NCI-H226 (cell line): ENCODE data around the gene RPTN.
A peak's percentile ranks its signal among the peaks of the same experiment; 100 is the strongest.

Experiments used
- DNase-seq: peaks from one replicate; pipeline ENCODE4 v3.0.0-alpha.2; 2015

RPTN gene, protein sequence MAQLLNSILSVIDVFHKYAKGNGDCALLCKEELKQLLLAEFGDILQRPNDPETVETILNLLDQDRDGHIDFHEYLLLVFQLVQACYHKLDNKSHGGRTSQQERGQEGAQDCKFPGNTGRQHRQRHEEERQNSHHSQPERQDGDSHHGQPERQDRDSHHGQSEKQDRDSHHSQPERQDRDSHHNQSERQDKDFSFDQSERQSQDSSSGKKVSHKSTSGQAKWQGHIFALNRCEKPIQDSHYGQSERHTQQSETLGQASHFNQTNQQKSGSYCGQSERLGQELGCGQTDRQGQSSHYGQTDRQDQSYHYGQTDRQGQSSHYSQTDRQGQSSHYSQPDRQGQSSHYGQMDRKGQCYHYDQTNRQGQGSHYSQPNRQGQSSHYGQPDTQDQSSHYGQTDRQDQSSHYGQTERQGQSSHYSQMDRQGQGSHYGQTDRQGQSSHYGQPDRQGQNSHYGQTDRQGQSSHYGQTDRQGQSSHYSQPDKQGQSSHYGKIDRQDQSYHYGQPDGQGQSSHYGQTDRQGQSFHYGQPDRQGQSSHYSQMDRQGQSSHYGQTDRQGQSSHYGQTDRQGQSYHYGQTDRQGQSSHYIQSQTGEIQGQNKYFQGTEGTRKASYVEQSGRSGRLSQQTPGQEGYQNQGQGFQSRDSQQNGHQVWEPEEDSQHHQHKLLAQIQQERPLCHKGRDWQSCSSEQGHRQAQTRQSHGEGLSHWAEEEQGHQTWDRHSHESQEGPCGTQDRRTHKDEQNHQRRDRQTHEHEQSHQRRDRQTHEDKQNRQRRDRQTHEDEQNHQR

DNA sequence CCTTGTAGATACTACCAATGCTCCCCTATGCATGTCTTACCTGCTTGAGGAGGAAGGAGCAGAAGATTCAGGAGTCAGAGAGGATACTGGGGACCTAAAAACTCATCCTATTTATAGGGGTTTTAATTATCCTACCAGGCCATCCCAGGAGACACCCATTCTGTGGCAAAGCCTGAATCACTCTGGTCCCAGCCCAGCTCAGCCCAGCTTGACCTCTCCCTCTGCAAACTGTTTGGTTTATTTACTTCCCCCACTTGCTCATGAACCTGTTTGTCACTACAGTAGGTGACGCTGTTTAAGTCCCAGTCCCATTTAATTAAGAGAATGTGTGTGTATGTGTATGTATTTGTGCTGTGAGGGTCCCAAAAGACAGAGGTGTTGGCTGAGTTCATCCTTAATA lies at the start of gene RPTN:
Gene RPTN, minus strand, starts transcription at position 85 of the 400 bp plus-strand sequence. CDS start 1,339 bp downstream, outside the sequence.
- DNase-seq: no peak

DNA sequence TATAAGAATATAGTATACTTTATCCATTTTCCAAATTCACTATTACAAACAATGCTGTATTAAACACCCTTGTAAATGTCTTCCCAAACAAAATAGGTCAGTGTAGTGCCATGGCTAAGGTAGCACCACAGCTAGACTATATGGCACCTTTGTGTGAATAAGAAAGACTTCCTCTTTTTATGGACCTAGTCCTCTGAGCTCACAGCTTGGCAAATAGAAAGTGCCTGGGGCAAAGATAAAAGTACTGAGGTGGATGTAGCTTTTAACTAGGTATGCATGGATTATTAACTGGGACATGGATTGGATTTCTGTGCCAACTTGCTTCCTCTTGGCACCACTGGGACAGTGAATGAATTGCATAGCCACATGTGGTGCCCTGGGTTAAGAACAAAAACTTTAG lies 40.0 kb upstream of the RPTN start:
- DNase-seq: no peak

DNA sequence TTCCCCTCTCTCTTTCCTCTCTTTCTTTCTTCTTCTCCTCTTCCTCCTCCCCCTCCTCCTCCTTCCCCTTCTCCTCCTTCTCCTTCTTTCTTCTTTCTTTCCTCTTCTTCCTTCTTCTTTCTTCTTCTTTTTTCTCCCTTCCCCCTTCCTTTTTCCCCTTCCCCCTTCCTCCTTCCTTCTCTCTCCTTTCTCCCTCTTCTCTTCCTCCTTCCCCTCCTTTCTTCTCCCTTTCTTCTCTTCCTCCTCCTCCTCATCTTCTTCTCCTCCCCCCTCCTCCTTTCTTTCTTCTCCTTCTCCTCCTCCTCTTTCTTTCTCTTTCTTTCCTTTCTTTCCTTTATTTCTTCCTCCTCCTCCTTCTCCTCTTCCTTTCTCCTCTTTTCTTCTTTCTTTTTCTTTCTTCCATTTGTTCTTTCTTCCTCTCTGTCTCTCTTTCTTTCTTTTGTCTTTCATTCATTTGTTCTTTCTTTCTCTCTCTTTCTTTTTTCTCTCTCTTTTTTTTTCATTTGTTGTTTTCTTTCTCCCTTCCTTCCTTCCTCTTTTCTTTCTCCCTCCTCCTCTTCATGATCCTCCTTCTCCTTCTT lies 38.4 kb upstream of the RPTN start:
- no peak for DNase-seq

DNA sequence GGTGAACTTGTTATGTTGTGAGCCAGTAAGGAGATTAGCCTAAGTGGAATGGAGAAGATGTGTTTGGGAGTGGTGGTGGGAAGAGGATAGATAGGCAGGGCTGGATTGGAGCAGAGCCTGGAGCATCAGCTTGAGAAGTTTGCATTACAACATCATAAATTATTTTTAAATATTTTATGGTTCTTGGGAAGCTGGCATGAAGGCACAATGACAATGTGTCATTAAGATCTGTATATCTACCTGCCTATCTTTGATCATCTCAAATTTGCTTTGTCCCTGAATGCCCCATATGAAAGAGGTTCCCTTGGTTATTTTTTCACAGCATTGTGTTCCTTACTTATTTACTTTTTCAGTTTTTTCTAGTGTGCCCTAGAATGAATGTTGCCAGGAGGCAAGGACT lies 32.7 kb upstream of the RPTN start:
- DNase-seq: no peak

DNA sequence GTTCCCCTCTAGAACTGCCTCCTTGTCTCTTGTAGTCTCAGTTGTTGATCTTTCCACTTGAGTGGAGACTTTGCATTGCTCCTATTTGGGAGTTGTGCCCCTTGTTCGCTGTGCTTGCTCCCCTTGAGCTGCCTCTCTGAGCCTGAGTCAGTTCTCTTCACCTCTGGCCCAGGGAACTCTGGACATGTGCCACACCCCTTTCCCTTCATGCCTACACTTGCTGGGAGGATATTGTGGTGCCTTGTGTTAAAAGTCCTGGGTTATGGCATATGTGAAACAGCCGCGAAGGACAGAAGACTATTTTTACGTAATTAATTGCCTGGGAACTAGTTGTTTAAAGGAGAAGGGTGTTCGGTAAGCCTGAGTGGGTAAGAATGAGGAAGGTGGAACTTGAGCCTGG lies 32.2 kb upstream of the RPTN start:
- DNase-seq: no peak

DNA sequence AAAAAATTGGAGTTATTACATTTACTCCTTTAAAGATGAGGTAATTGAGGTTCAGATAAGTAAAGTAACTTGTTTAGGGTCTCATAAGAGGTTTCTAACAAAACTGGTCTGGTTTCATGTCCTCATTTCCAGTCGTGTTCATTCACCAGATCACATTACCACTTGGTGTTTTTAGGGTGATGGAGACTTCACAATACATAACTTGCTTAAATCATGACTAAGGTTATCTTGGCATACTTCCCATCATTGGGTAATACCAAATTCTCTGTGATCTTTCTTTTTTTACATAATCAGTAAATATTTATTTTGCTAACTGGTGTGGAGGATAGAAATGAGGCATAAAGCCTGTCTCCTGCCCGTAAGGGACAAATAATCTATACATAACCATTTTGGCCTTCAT lies 31.6 kb upstream of the RPTN start:
- DNase-seq: peak; percentile 23

DNA sequence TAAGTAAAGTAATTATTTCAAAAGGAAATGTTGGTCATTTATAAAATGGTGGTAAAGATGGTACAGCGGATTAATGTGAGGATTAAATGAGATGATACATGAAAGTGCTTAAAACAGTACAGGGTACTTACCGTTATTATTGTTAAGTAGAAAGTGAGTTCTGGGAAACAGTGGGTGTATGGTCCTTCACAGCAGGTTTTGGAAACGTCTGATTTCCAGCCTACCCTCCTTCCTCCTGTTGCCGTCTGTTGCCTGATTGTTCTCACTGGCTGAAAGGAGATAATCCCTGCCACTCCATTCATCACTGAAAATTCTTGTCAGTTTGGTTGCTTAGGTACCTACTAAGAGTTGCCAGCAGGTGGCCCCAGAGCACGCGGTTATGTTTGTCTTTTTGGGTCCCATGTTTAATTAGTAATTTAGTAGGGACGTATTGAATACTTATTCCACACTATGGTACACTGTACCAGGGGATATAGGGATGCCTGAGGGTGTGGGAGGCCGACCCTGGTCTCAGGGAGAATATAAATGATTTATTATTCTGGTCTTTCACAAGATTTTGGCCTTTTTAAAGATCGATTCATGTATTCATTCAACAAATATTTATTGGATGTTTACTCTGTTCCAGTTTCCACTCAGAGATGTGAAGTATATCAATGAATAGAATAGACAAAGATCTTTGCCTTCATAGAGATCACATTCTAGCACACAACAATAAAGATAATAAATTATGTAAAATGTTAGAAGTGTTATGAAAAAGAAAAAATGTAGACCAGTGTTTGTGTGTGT lies 30.8 kb upstream of the RPTN start:
- DNase-seq: peak; percentile 43

DNA sequence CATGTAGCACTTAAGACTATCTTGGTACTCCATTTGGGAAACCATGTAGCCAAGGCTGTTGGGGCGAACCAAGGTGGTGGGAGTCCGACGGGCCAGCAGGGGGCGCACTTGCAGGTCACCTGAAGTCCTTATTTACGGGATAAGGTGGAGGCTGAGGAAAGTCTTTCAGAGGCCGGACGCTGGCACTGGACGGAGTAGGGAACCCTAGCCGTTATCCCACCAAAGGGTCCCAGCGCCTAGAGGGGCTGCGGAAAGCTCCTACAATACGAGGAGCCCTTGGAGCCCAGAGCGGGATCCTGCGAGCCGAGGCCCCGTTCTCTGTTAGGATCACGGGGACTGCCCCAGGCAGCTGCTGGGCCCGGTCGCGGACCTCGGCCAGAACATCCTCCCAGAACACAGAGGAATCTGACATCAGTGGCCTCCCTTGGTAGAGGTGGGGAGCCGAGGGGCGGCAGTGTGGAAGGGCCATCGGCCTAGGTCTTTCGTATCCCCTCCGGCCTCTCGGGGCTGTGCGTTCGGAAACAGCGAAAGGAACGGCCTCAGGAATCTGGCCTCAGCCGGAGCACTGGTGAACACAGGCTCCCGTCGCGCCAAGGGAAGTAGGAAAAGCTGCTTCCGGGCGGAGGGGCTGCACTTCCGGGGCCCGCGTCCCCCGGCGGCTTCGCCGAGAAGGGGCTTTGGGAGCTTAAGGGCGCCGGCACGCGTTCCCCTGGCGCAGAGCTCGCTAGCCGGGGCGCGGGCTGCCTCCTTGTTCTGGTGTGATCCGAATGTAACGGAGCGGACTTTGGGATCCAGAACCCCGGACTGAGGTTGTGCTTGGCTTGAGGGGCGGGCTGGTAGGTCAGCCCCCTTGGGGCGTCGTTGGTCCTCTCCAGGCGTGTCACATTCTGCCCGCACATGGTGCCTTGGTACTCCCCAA lies 29.9 kb upstream of the RPTN start:
- DNase-seq: peak; percentile 20

DNA sequence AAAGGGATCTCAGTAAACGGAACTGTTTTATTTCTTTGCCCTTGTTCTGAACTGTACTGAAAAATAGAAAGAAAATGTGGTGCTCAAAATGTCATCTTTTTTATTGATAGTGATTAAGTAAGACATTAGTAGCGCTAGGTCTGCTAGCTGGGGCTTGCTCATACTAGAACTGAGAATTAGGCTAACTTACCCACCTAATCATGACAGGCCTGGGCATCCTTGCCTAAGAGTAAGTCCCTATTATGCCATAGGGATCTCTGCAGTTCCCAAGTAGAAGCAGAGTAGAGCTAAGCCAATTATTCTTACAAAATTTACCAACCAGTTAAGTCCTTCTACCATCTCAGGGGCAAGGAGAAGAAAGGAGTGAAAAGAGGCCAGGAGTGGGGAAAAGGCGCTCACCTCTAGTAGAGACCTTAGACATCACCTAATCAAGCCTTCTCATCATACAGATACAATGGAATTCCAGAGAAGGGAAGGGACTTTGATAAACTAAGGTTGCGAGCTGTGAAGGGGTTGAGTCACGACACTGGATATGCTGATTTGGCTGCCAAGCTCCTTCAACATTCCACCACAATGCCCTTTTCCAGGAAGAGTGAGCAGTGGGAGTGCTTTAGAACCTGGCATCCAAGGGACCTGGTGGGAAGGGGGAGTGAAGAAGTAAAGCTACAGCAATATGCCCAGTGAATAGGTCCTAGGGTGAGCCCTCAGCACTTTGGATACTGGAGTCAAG lies 27.7 kb upstream of the RPTN start:
- DNase-seq: peak; percentile 97

DNA sequence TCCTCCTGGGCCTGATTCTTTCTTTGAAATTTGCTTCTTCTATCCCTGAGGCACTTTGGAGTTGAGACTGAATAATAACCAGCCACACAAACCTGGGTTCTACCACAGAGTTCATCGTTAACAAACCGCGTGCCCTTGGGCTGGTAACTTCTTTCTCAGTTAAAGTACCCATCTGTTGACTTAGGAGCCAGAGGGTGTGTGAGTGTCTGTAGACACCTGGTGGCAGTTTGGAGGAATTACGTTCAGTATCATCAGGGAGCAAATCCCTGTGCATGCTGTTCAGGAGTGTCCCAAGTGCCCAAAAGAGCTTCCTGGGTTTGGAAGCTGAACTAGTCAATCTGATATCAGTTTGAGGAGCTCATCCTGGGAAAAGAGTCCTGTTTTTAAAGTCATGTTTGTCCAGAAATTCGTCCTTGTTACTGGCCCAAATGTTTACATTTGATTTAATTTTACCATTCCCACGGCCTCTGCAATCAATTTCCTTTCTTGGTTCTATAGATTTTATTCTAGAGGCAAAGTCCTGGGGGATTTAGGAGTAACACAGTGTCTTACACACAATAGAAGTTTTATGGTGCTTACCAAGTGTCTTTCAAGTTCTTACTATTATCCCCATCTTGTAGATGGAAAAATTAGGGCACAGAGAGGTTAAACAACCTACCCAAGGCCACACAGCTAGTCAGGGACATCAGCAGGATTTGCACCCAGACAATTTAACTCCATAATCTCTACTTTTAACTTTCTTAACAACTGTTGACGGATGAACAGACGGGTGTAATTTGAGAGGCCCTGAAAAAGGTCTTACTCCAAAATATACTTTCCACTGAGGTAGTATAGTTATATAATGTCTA lies 26.7 kb upstream of the RPTN start:
- peak; percentile 53 for DNase-seq

DNA sequence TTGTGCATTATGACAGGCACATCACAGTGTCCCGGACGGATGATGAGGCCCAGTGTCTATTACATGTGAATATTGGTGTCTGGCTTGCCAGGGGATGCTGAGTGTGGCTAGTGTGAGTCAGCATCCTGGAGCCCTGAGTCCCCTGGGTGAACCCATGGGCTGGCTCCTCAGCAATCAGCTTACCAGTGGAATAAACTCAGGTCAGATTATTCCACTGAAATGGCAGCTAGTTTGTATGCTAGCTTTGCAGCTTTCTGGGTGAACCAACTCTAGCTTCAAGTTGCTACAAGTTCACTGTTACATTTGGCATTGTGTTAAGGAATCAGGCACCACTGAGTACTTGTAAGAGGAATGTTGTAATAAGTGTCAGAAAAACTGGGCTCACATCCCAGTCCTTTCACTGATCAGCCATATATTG lies 23.9 kb upstream of the RPTN start:
- peak; percentile 75 for DNase-seq

DNA sequence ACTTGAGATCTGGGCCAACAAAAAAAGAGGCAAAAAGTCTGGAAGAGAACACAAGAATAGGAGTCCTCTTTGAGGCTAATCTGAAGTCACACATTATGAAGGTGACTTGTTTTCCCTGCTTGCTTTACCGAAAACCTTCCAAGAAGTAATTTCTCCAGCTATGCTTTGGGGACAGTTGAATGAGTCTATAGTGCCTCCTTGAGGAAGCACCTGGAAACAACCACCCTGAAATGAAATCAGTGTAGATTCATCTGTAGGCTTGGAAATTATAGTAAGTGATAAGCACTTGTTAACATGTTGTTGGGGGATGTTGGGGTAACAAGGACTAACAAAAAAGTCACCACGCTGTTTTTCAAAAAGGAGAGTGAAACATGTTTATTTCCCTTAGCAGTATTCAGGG lies 23.4 kb upstream of the RPTN start:
- DNase-seq: no peak

DNA sequence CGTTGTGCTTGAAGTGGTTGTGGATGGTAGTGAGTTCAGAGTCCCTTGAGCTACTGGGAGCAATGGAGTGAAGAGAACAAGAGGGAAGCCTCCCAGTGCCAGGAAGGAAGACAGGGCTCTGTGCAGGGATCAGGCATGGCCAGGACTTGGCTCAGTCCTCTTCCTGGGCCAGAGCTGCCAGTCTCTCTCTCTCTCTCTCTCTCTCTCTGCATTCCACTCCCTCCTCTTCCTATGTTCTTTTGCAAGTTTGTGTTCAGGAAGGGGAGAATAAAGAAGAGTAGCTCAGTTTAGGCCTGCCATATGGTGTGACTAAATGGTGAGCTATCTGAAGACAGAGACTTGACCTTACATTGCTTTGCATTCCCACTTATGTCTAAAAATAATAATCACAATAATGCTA lies 20.5 kb upstream of the RPTN start:
- peak; percentile 32 for DNase-seq

DNA sequence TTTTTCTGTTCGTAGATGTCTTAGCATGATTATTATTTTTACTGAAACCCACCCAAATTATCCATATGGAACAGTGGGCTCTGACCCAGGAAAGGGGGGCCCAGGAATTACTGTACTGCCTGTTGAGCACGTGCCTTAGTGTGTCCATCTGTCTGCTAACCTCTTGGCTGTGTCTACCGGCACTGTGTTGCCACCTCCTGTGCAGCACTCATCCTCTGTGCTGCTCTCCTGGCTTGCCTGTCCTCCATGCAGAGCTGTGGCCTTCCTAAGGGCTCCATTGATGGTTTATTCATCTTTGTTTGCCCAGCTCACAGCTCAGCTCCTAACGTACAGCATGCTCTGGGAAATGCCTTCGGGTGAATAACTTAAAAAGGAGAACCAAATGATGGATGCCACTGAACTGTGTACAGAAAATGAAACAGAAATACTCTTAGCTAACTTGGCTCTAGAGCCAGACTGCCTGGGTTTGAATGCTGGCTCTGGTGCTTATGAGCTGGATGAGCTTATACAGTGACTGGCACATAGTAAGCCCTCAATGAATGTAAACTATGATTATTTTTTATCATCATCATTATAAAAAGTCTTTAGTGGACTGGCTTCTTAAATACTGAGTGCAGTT lies 11.4 kb upstream of the RPTN start:
- no peak for DNase-seq

DNA sequence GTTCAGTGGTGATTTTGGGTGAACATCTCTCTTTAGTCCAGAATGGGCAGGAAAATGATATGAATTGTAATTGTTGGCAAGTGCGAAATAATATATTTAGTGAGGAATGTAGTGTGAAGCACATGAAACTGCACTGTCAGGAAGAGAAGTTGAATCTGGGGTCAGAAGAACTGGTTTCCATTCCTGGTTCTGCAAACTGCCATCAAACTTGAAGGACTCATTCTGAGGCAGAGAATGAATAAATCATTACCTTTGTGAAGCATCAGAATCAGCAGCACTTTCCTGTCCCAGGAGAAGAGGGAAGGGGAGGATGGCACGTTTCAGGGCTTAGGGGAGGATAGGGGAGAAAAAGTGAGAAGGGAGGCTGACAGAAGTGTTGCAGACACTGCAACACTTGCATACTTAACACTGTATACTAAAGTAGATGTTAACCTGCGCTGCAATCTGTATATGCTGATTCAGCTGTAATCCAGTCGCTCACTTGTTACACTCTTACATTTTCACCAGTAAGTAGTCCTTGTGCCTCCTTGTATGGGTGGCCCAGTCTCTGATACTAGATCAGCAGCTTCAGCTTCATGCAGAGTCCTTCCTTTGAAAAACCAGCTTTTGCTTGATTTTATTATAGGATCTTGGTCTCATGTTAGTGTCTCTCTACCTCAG lies 10.5 kb upstream of the RPTN start:
- DNase-seq: no peak

DNA sequence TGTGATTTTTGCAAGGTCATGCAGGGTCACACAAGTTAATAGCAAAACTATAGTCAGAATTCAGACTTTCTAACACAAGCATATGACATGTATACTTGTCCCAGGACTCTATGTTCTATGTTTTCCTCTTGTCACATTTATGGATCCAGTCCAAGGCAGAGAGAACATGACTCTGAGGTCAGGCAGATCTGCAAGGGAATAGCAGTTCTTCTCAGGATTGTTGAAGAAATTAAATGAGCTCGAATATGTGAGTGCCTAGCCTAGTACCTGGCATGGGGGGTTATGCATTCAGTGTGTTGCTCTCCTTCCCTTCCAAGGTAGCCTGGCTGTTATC lies 9.5 kb upstream of the RPTN start:
- DNase-seq: no peak

DNA sequence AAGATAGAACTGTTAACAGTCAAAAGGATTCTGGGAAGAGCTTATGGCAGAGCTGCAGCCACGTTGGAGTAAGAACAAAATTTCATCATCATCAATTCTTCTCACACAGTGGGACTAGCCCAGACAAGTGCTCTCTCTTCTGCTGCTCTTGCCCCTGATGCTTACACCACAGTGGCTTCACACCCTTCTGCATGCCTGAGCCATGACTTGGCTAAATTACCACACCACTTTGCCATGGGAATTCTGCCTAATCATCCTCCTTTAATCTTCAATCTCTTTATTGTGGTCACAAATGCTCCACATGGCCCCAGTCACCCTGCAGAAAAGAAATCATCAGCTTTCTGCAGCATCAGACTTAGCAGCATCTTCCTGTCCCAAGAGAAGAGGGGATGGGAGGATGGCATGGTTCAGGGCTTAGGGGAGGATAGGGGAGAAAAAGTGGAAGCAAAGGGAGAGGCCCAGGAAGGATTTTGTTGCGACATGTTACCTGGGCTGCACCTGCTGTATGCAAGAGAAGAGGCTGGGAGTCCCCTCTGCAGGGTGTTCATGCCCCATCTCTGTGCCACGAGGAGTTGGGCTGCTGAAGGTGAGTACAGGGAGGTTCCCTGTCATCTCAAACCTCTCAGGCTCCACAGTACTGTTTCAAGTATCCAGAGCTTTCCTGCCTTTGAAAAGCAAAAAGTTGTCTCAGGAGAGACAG lies 9.0 kb upstream of the RPTN start:
- peak; percentile 94 for DNase-seq

DNA sequence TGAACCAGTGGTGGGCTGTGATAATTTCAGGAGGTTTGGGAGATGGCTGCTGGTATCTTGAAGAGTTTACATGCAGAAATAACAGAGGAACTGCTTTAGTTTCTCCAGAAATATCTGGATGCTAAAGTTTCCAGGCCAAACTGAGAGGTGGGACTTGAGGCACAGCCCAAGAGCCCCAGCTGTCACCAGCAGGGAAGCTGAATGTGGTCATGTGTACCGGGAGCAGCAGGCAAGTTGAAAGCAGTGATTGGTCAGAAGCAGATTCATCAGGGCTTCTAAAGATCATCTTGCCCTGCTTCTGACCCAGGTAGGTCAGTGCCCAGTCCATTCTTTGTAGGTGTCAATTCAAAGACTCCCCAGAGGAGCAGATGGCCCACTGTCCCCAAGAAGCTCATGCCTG lies 7.9 kb upstream of the RPTN start:
- no peak for DNase-seq
